MM.1S (cell line): ENCODE measurements around the gene SMCHD1.

ENCODE experiments used
- DNase-seq: peaks from one replicate; pipeline ENCODE4 v3.0.0-alpha.2; 2015
- H2AFZ ChIP-seq: fragments of 300-600 bp; sonication (generic); 2 replicates; pipeline ENCODE4 v1.6.0; 2016; ENCODE audit warnings: antibody characterized with exemption, low read length
- H3F3A ChIP-seq: fragments of 300-600 bp; sonication (generic); 2 replicates; pipeline ENCODE4 v1.6.1; 2016; ENCODE audit warnings: mild to moderate bottlenecking, antibody characterized with exemption, low read length, moderate library complexity, mixed read lengths; ENCODE audit not compliant: insufficient read depth
- H3K27ac ChIP-seq: fragments of 300-600 bp; sonication (generic); 2 replicates; pipeline ENCODE4 v1.5.1; 2016; ENCODE audit warnings: mild to moderate bottlenecking, low read length
- H3K27me3 ChIP-seq: fragments of 300-600 bp; sonication (generic); replicated peaks from 2 replicates; pipeline ENCODE4 v1.6.0; 2016; ENCODE audit warnings: low read length; ENCODE audit not compliant: insufficient read depth
- H3K36me3 ChIP-seq: fragments of 300-600 bp; sonication (generic); replicated peaks from 2 replicates; pipeline ENCODE4 v1.6.1; 2016; ENCODE audit warnings: mild to moderate bottlenecking, low read length, mixed read lengths; ENCODE audit not compliant: insufficient read depth
- H3K4me1 ChIP-seq: fragments of 300-600 bp; sonication (generic); 2 replicates; pipeline ENCODE4 v1.6.1; 2016; ENCODE audit warnings: low read length, mixed read lengths
- H3K4me2 ChIP-seq: fragments of 300-600 bp; sonication (generic); 2 replicates; pipeline ENCODE4 v1.6.0; 2016; ENCODE audit warnings: low read depth, low read length
- H3K4me3 ChIP-seq: fragments of 300-600 bp; sonication (generic); 2 replicates; pipeline ENCODE4 v1.5.1; 2016; ENCODE audit warnings: low read length, mixed read lengths
- H3K79me2 ChIP-seq: fragments of 300-600 bp; sonication (generic); 2 replicates; pipeline ENCODE4 v1.6.1; 2016; ENCODE audit warnings: mixed run types, low read length, mixed read lengths
- H3K9ac ChIP-seq: fragments of 300-600 bp; sonication (generic); 2 replicates; pipeline ENCODE4 v1.6.1; 2016; ENCODE audit warnings: low read length, mixed read lengths
- H3K9me2 ChIP-seq: fragments of 300-600 bp; sonication (generic); replicated peaks from 2 replicates; pipeline ENCODE4 v1.6.1; 2016; ENCODE audit warnings: mild to moderate bottlenecking, low read length, mixed read lengths; ENCODE audit not compliant: insufficient read depth
- H3K9me3 ChIP-seq: fragments of 300-600 bp; sonication (generic); replicated peaks from 2 replicates; pipeline ENCODE4 v1.6.1; 2016; ENCODE audit warnings: mild to moderate bottlenecking, low read length, mixed read lengths; ENCODE audit not compliant: insufficient read depth
- H4K20me1 ChIP-seq: fragments of 300-600 bp; sonication (generic); 2 replicates; pipeline ENCODE4 v1.6.1; 2016; ENCODE audit warnings: mild to moderate bottlenecking, low read length, moderate library complexity, mixed read lengths; ENCODE audit not compliant: insufficient read depth
- CTCF ChIP-seq: fragments of 300-600 bp; sonication (generic); IDR thresholded peaks from 2 replicates; pipeline ENCODE4 v1.5.1; 2016; ENCODE audit warnings: antibody characterized with exemption, low read length, mixed read lengths
- EZH2 ChIP-seq: fragments of 300-600 bp; sonication (generic); optimal IDR thresholded peaks from 2 replicates; pipeline ENCODE3; 2017; ENCODE audit warnings: low read depth, mild to moderate bottlenecking, antibody characterized with exemption, low read length, mixed read lengths
- EZH2phosphoT487 ChIP-seq: fragments of 300-600 bp; sonication (generic); IDR thresholded peaks from 2 replicates; pipeline ENCODE4 v1.6.1; 2018; ENCODE audit warnings: antibody characterized with exemption, low read length

The SMCHD1 gene

GRCh38 chr18:2709316-2709715 is 53.8 kb downstream of the SMCHD1 start:
- H3K9ac ChIP-seq, result no peak overlapping the region
- H3K79me2 ChIP-seq, result peaks cover 77% of the 10 kb centered on the region
- no peaks in the 10 kb centered on the region for H3K9me3 ChIP-seq
- no peak overlapping the region for H3K4me3 ChIP-seq
- no peak overlapping the region for H2AFZ ChIP-seq
- no peaks in the 10 kb centered on the region for H4K20me1 ChIP-seq
- no peaks in the 10 kb centered on the region for H3K9me2 ChIP-seq
- TF ChIP-seq CTCF, result no peak
- TF ChIP-seq EZH2phosphoT487, result no peak
- TF ChIP-seq EZH2, result no peak
- H3K36me3 ChIP-seq, result peaks cover 24% of the 10 kb centered on the region
- H3K4me2 ChIP-seq, result no peak overlapping the region
- no peak for DNase-seq
- no peaks in the 10 kb centered on the region for H3K4me1 ChIP-seq
- no peak overlapping the region for H3K27ac ChIP-seq
- H3K27me3 ChIP-seq, result no peaks in the 10 kb centered on the region
- H3F3A ChIP-seq, result peaks cover 2% of the 10 kb centered on the region; the same call in 1 of the 2 replicates

- H3F3A ChIP-seq, result no peaks in the 10 kb centered on the region
- H3K9me2 ChIP-seq, result no peaks in the 10 kb centered on the region
- no peak overlapping the region for H2AFZ ChIP-seq
- H3K4me3 ChIP-seq, result no peak overlapping the region
- TF ChIP-seq CTCF (no peak), EZH2phosphoT487 (no peak), EZH2 (no peak)
- no peaks in the 10 kb centered on the region for H3K27me3 ChIP-seq
- no peaks in the 10 kb centered on the region for H3K9me3 ChIP-seq
- H3K79me2 ChIP-seq, result peaks cover 84% of the 10 kb centered on the region
- no peaks in the 10 kb centered on the region for H3K4me1 ChIP-seq
- no peak overlapping the region for H3K4me2 ChIP-seq
- H4K20me1 ChIP-seq, result no peaks in the 10 kb centered on the region
- peaks cover 28% of the 10 kb centered on the region; the same call in 1 of the 2 replicates for H3K36me3 ChIP-seq
- H3K9ac ChIP-seq, result no peak overlapping the region
- no peak overlapping the region for H3K27ac ChIP-seq
- no peak for DNase-seq
Observed at GRCh38 chr18:2714140-2714539, 58.6 kb downstream of the SMCHD1 start.

GRCh38 chr18:2715990-2716389 is 60.5 kb downstream of the SMCHD1 start:
- Histone ChIP-seq H3F3A (no peaks in the 10 kb centered on the region), H3K4me1 (no peaks in the 10 kb centered on the region), H3K9me3 (no peaks in the 10 kb centered on the region), H3K79me2 (peaks cover 73% of the 10 kb centered on the region), H3K4me3 (no peak overlapping the region), H3K36me3 (peaks cover 25% of the 10 kb centered on the region), H3K27ac (no peak overlapping the region), H3K27me3 (no peaks in the 10 kb centered on the region), H4K20me1 (no peaks in the 10 kb centered on the region), H3K9me2 (no peaks in the 10 kb centered on the region), H3K9ac (no peak overlapping the region), H2AFZ (no peak overlapping the region), H3K4me2 (no peak overlapping the region)
- no peak for DNase-seq
- TF ChIP-seq CTCF (no peak), EZH2 (no peak), EZH2phosphoT487 (no peak)
